Measurements from ENCODE around the gene CSRNP3. TPM values are rescaled to one million over a fixed set of nuclear protein-coding genes. Genes with fewer than 3 reads are reported as not detected.

The CSRNP3 gene
- total RNA-seq, 1 donor from 2014 or later = 18.4 TPM

DNA sequence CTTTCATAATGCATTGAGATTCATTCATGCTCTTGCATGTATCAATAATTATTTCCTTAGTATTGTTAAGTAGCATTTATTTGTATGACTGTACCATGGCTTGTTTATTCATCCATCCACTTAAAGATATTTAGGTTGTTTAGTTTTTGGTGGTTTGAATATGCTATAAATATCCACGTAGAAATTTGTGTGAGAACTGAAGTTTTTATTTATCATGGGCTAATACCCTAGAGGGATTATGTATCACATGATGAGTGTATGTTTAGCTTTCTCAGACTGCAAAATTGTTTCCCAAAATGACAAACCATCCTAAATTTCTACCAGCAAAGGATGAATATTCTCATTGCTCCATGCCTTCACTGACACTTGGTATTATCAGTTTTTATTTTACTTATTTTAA, 55.2 kb downstream of the CSRNP3 start:
- TF ChIP-seq, protein P1, sequence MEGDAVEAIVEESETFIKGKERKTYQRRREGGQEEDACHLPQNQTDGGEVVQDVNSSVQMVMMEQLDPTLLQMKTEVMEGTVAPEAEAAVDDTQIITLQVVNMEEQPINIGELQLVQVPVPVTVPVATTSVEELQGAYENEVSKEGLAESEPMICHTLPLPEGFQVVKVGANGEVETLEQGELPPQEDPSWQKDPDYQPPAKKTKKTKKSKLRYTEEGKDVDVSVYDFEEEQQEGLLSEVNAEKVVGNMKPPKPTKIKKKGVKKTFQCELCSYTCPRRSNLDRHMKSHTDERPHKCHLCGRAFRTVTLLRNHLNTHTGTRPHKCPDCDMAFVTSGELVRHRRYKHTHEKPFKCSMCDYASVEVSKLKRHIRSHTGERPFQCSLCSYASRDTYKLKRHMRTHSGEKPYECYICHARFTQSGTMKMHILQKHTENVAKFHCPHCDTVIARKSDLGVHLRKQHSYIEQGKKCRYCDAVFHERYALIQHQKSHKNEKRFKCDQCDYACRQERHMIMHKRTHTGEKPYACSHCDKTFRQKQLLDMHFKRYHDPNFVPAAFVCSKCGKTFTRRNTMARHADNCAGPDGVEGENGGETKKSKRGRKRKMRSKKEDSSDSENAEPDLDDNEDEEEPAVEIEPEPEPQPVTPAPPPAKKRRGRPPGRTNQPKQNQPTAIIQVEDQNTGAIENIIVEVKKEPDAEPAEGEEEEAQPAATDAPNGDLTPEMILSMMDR (conservative IDR thresholded peaks at IDR 0.05) = no peak
- H3K9me3 Mint-ChIP-seq = peaks cover 10% of the 10 kb centered on the region
- H3K4me3 Mint-ChIP-seq = no peak overlapping the region
- DNase-seq (ENCODE audit: extremely low spot score, unreplicated experiment) = no peak
- no peak overlapping the region for H3K27ac Mint-ChIP-seq
- no peaks in the 10 kb centered on the region for H3K4me1 Mint-ChIP-seq (ENCODE audit: unreplicated experiment)
- H3K27me3 Mint-ChIP-seq = no peaks in the 10 kb centered on the region
- H3K36me3 Mint-ChIP-seq = peaks cover 21% of the 10 kb centered on the region

DNA sequence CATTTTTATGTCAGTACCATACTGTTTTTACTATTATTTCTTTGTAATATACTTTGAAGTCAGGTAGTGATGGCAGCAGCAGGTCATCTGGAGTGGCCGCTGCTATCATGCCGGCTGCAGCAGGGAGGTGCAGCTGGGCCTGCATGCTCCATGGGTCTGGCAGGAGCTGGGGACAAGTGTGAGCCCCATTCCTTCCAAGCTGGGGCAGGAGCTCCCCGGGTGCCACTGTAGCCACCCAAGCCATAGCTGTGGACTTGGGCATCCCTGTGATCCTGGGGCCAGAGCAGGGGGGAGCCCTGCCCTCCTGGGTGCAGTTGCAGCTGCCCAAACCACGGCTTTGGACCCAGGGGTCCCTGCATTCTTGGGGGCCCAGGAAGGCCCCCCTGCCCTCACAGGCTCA, 59.2 kb downstream of the CSRNP3 start:
- Mint-ChIP-seq H3K27ac (no peak overlapping the region), H3K27me3 (no peaks in the 10 kb centered on the region), H3K9me3 (peaks cover 18% of the 10 kb centered on the region), H3K4me3 (no peak overlapping the region), H3K4me1 (ENCODE audit: unreplicated experiment) (no peaks in the 10 kb centered on the region), H3K36me3 (peaks cover 18% of the 10 kb centered on the region)
- no peak for DNase-seq (ENCODE audit: extremely low spot score, unreplicated experiment)
- TF ChIP-seq, protein P1 (conservative IDR thresholded peaks at IDR 0.05) = no peak

- H3K4me1 Mint-ChIP-seq (ENCODE audit: unreplicated experiment) = no peaks in the 10 kb centered on the region
- no peak for DNase-seq (ENCODE audit: extremely low spot score, unreplicated experiment)
- no peak overlapping the region for H3K27ac Mint-ChIP-seq
- no peak overlapping the region for H3K4me3 Mint-ChIP-seq
- TF ChIP-seq, protein P1 (conservative IDR thresholded peaks at IDR 0.05) = no peak
- no peaks in the 10 kb centered on the region for H3K27me3 Mint-ChIP-seq
- peaks cover 18% of the 10 kb centered on the region for H3K36me3 Mint-ChIP-seq
- peaks cover 18% of the 10 kb centered on the region for H3K9me3 Mint-ChIP-seq
These were observed 59.6 kb downstream of the CSRNP3 start for GRCh38 chr2:165529130-165529529.

- H3K4me1 Mint-ChIP-seq (ENCODE audit: unreplicated experiment) = peaks cover 5% of the 10 kb centered on the region
- peaks cover 14% of the 10 kb centered on the region for H3K36me3 Mint-ChIP-seq
- H3K27me3 Mint-ChIP-seq = no peaks in the 10 kb centered on the region
- H3K4me3 Mint-ChIP-seq = no peak overlapping the region
- H3K9me3 Mint-ChIP-seq = peaks cover 15% of the 10 kb centered on the region
- TF ChIP-seq, protein P1 (conservative IDR thresholded peaks at IDR 0.05) = no peak
- H3K27ac Mint-ChIP-seq = no peak overlapping the region
- DNase-seq (ENCODE audit: extremely low spot score, unreplicated experiment) = no peak
These were observed 63.8 kb downstream of the CSRNP3 start for GRCh38 chr2:165533331-165533730.

DNA sequence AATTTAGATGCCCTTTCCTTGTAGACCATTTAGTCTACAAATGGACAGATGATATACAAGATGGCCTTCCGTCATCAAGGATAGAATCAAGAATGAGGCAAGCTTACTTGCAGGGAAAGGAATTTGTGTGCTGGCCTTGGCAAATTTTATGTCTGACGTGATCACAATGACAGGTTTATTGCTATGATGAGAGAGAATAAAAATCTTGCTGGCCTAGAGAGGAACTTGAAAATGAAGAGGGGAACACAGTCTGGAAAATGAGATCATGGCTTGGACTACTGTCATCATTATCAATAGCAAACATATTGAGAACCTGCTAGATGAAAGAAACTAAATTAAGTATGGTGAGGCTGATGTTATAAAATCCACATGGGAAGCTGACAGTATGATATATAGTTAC, 66.0 kb downstream of the CSRNP3 start:
- peaks cover 6% of the 10 kb centered on the region for H3K9me3 Mint-ChIP-seq
- no peak overlapping the region for H3K4me3 Mint-ChIP-seq
- no peak for DNase-seq (ENCODE audit: extremely low spot score, unreplicated experiment)
- H3K4me1 Mint-ChIP-seq (ENCODE audit: unreplicated experiment) = peaks cover 8% of the 10 kb centered on the region
- H3K27ac Mint-ChIP-seq = no peak overlapping the region
- H3K36me3 Mint-ChIP-seq = peaks cover 5% of the 10 kb centered on the region
- TF ChIP-seq, protein P1 (conservative IDR thresholded peaks at IDR 0.05) = no peak
- no peaks in the 10 kb centered on the region for H3K27me3 Mint-ChIP-seq
